Suprapubic skin (tissue), 4 donors: ENCODE results near the gene RCOR3. TPM values are rescaled to one million over a fixed set of nuclear protein-coding genes. Genes with fewer than 3 reads are reported as not detected.
"Not testable (repeated sequence)": the region's sequence is repeated elsewhere in the genome, so short reads cannot be mapped to it uniquely, and the experiment has no call there.

Experiments
- DNase-seq, 2 donors: peaks; one replicate each; pipeline ENCODE4 v3.0.0-alpha.2; 2019; ENCODE audit warnings: low spot score in 2 of 2
- H3K27ac ChIP-seq: fragments of 200-600 bp; sonication (generic); one replicate; pipeline ENCODE4 v1.5.1; 2019
- H3K27me3 ChIP-seq: fragments of 200-600 bp; sonication (generic); one replicate; pipeline ENCODE4 v1.5.1; 2019
- H3K36me3 ChIP-seq: fragments of 200-600 bp; sonication (generic); one replicate; pipeline ENCODE4 v1.5.1; 2019
- H3K4me1 ChIP-seq: fragments of 200-600 bp; sonication (generic); one replicate; pipeline ENCODE4 v1.5.1; 2019
- H3K4me3 ChIP-seq: fragments of 200-600 bp; sonication (generic); one replicate; pipeline ENCODE4 v1.5.1; 2019; ENCODE audit warnings: mild to moderate bottlenecking
- H3K9me3 ChIP-seq: fragments of 200-600 bp; sonication (generic); one replicate; pipeline ENCODE4 v1.5.1; 2019
- CTCF ChIP-seq, 2 donors: fragments of 200-600 bp in 1 of 2; fragments of 450-650 bp in 1 of 2; sonication (generic) in 1 of 2; IDR thresholded peaks; one replicate each; pipeline ENCODE4 v1.5.1; 2016 to 2019; ENCODE audit warnings: antibody characterized with exemption in 2 of 2, mild to moderate bottlenecking in 1 of 2, moderate library complexity in 1 of 2
- EP300 ChIP-seq: sonication (generic); formaldehyde crosslinking; IDR thresholded peaks from one replicate; pipeline ENCODE4 v1.6.1; 2017; ENCODE audit warnings: antibody characterized with exemption
- POLR2A ChIP-seq, 2 donors: fragments of 450-650 bp; IDR thresholded peaks; one replicate each; pipeline ENCODE4 v1.6.1; 2017; ENCODE audit warnings: antibody characterized with exemption in 2 of 2, mild to moderate bottlenecking in 2 of 2, moderate library complexity in 2 of 2
- POLR2AphosphoS5 ChIP-seq, 3 donors: sonication (generic); formaldehyde crosslinking; IDR thresholded peaks; one replicate each; pipeline ENCODE4 v1.6.1; 2017; ENCODE audit warnings: antibody characterized with exemption in 3 of 3
- WGBS: methylation state at CpG from one replicate; pipeline ENCODE4 v1.1.5; 2018; 5-methylcytosine and 5-hydroxymethylcytosine counted together
- total RNA-seq, 4 donors: library from RNA; depleted of rRNA; stranded (reverse); fragments of >200 nt; gene quantifications; one replicate each; pipeline ENCODE4 v1.1.0, GENCODE V29; 2016

Gene RCOR3
- total RNA-seq, 4 donors from 2014 or later, result 24.9 to 151 (median 42.9) TPM

GRCh38 chr1:211261229-211261628 lies 2.1 kb downstream of the RCOR3 start:
- H3K27ac ChIP-seq, result peak overlapping the region; percentile 97

DNA sequence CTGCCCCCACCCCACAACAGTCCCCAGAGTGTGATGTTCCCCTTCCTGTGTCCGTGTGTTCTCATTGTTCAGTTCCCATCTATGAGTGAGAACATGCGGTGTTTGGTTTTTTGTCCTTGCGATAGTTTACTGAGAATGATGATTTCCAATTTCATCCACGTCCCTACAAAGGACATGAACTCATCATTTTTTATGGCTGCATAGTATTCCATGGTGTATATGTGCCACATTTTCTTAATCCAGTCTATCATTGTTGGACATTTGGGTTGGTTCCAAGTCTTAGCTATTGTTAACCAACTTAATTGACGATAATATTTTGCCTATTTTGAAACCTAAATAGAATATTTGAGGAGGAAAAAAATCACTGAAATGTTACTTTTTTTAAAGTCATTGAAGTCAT lies 3.9 kb downstream of the RCOR3 start:
- H3K9me3 ChIP-seq, H3K36me3 ChIP-seq, DNase-seq, H3K4me3 ChIP-seq, H3K27ac ChIP-seq, H3K27me3 ChIP-seq, H3K4me1 ChIP-seq: not testable (repeated sequence)
- WGBS, result 82% methylated on average over 1 of the region's 5 CpGs

More at GRCh38 chr1:211261229-211261628, 2.1 kb downstream of the RCOR3 start:
- H3K9me3 ChIP-seq, result no peaks in the 10 kb centered on the region
- H3K4me1 ChIP-seq, result peaks cover 19% of the 10 kb centered on the region
- TF ChIP-seq POLR2AphosphoS5 (IDR thresholded peaks at IDR 0.05) (no peak), POLR2A (IDR thresholded peaks at IDR 0.05) (no peak), EP300 (no peak), CTCF (IDR thresholded peaks at IDR 0.05) (no peak)
- DNase-seq, result no peak
- no peaks in the 10 kb centered on the region for H3K27me3 ChIP-seq
- WGBS, result 26% methylated on average over 2 of the region's 2 CpGs
- H3K4me3 ChIP-seq, result peak overlapping the region; percentile 95
- H3K36me3 ChIP-seq, result no peaks in the 10 kb centered on the region

GRCh38 chr1:211267204-211267857 lies 8.2 kb downstream of the RCOR3 start:
- Histone ChIP-seq H3K27me3 (no peaks in the 10 kb centered on the region), H3K9me3 (no peaks in the 10 kb centered on the region), H3K36me3 (peaks cover 25% of the 10 kb centered on the region), H3K4me1 (no peaks in the 10 kb centered on the region), H3K4me3 (no peak overlapping the region), H3K27ac (no peak overlapping the region)
- DNase-seq, result no peak
- WGBS, result 93% methylated on average over 7 of the region's 7 CpGs
- TF ChIP-seq POLR2A (IDR thresholded peaks at IDR 0.05) (no peak), CTCF (IDR thresholded peaks at IDR 0.05) (no peak), EP300 (no peak), POLR2AphosphoS5 (IDR thresholded peaks at IDR 0.05) (no peak)

- TF ChIP-seq EP300, result no peak
- TF ChIP-seq CTCF (IDR thresholded peaks at IDR 0.05), result no peak
- TF ChIP-seq POLR2AphosphoS5 (IDR thresholded peaks at IDR 0.05), result no peak
- TF ChIP-seq POLR2A (IDR thresholded peaks at IDR 0.05), result no peak
- no peak for DNase-seq
- Histone ChIP-seq H3K4me1 (no peaks in the 10 kb centered on the region), H3K27me3 (no peaks in the 10 kb centered on the region), H3K9me3 (no peaks in the 10 kb centered on the region), H3K36me3 (peaks cover 76% of the 10 kb centered on the region), H3K4me3 (no peak overlapping the region), H3K27ac (no peak overlapping the region)
- WGBS, result 0% methylated on average over 1 of the region's 1 CpG
Observed at GRCh38 chr1:211279340-211279739, 20.2 kb downstream of the RCOR3 start.

DNA sequence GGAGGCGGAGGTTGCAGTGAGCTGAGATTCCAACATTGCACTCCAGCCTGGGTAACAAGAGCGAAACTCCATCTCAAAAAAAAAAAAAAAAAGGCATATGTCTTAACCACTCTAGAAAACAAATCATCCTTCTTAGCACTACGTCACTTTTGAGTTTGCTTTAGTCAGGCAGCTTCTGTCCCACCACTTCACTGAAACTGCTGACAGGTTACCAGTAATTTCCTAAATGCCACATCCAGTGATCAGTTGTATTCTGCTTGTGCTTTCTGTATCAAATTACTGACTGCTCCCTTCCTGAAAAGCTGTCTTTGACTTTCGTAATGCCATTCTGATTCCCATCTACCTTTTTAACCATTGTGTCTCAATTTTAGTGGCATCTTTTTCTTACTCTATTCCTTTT lies 21.7 kb downstream of the RCOR3 start:
- Histone ChIP-seq H3K36me3 (peaks cover 86% of the 10 kb centered on the region), H3K27ac (no peak overlapping the region), H3K9me3 (no peaks in the 10 kb centered on the region), H3K4me1 (no peaks in the 10 kb centered on the region), H3K27me3 (no peaks in the 10 kb centered on the region), H3K4me3 (no peak overlapping the region)
- no peak for TF ChIP-seq POLR2AphosphoS5 (IDR thresholded peaks at IDR 0.05)
- no peak for TF ChIP-seq POLR2A (IDR thresholded peaks at IDR 0.05)
- TF ChIP-seq CTCF (IDR thresholded peaks at IDR 0.05), result no peak
- no peak for TF ChIP-seq EP300
- 93% methylated on average over 4 of the region's 4 CpGs for WGBS
- no peak for DNase-seq
